ENCODE measurements around the gene LHFPL6. TPM values are rescaled to one million over a fixed set of nuclear protein-coding genes. Genes with fewer than 3 reads are reported as not detected.

Gene LHFPL6
- total RNA-seq, 1 experiment from 2014 or later = 3.6 TPM

- H3K4me3 Mint-ChIP-seq (ENCODE audit: unreplicated experiment) = no peak overlapping the region
- ChIA-PET POLR2A (no interaction called here), CTCF (no interaction called here)
- Histone ChIP-seq H3K4me3 (ENCODE audit: low read depth, low read length) (no peak overlapping the region), H3K27me3 (replicated peaks; ENCODE audit: control insufficient read depth, insufficient read depth, low read length) (no peaks in the 10 kb centered on the region), H3K9me3 (no peaks in the 10 kb centered on the region), H3K4me1 (peaks cover 12% of the 10 kb centered on the region; the same call in 1 of the 2 replicates), H3K36me3 (ENCODE audit: control insufficient read depth, insufficient read depth, low read length) (no peaks in the 10 kb centered on the region; the same call in 1 of the 2 replicates)
- no peaks in the 10 kb centered on the region for H3K36me3 Mint-ChIP-seq (ENCODE audit: insufficient read depth, unreplicated experiment)
- peaks cover 9% of the 10 kb centered on the region for H3K4me1 Mint-ChIP-seq (ENCODE audit: low read depth, unreplicated experiment)
- no peak for DNase-seq
- intact Hi-C loops (cut with micrococcal nuclease; ENCODE audit: unreplicated experiment) = no loop called here
- no peak for TF ChIP-seq CTCF (IDR thresholded peaks at IDR 0.05; ENCODE audit: insufficient read depth in 1 of 2, low read depth in 1 of 2, low read length in 1 of 2, severe bottlenecking in 1 of 2, unreplicated experiment in 1 of 2)
- H3K27ac Mint-ChIP-seq (ENCODE audit: unreplicated experiment) = no peak overlapping the region
- peaks cover 15% of the 10 kb centered on the region for H3K27me3 Mint-ChIP-seq (ENCODE audit: insufficient read depth, unreplicated experiment)
- no TSS peak for BruUV-seq (replicated peaks)
- no peaks in the 10 kb centered on the region for H3K9me3 Mint-ChIP-seq (ENCODE audit: unreplicated experiment)
These were observed 97.8 kb downstream of the LHFPL6 start for GRCh38 chr13:39505151-39505550.

GRCh38 chr13:39503048-39503447 lies 99.9 kb downstream of the LHFPL6 start:
- Mint-ChIP-seq H3K27me3 (ENCODE audit: insufficient read depth, unreplicated experiment) (peaks cover 10% of the 10 kb centered on the region), H3K4me3 (ENCODE audit: unreplicated experiment) (no peak overlapping the region), H3K4me1 (ENCODE audit: low read depth, unreplicated experiment) (peaks cover 9% of the 10 kb centered on the region), H3K36me3 (ENCODE audit: insufficient read depth, unreplicated experiment) (no peaks in the 10 kb centered on the region), H3K27ac (ENCODE audit: unreplicated experiment) (no peak overlapping the region), H3K9me3 (ENCODE audit: unreplicated experiment) (no peaks in the 10 kb centered on the region)
- Histone ChIP-seq H3K4me1 (peaks cover 12% of the 10 kb centered on the region; the same call in 1 of the 2 replicates), H3K27me3 (replicated peaks; ENCODE audit: control insufficient read depth, insufficient read depth, low read length) (no peaks in the 10 kb centered on the region), H3K4me3 (ENCODE audit: low read depth, low read length) (no peak overlapping the region), H3K36me3 (ENCODE audit: control insufficient read depth, insufficient read depth, low read length) (no peaks in the 10 kb centered on the region; the same call in 1 of the 2 replicates), H3K9me3 (no peaks in the 10 kb centered on the region)
- POLR2A ChIA-PET = no interaction called here
- peak in 1 of 2 experiments; percentile 45 for DNase-seq
- BruUV-seq (replicated peaks) = no TSS peak
- TF ChIP-seq CTCF (IDR thresholded peaks at IDR 0.05; ENCODE audit: insufficient read depth in 1 of 2, low read depth in 1 of 2, low read length in 1 of 2, severe bottlenecking in 1 of 2, unreplicated experiment in 1 of 2) = no peak
- CTCF ChIA-PET = no interaction called here
- intact Hi-C loops (cut with micrococcal nuclease; ENCODE audit: unreplicated experiment) = no loop called here

- no peak for TF ChIP-seq CTCF (IDR thresholded peaks at IDR 0.05; ENCODE audit: insufficient read depth in 1 of 2, low read depth in 1 of 2, low read length in 1 of 2, severe bottlenecking in 1 of 2, unreplicated experiment in 1 of 2)
- H3K4me1 ChIP-seq = peaks cover 12% of the 10 kb centered on the region; the same call in 1 of the 2 replicates
- no peaks in the 10 kb centered on the region for H3K9me3 ChIP-seq
- no peaks in the 10 kb centered on the region; the same call in 1 of the 2 replicates for H3K36me3 ChIP-seq (ENCODE audit: control insufficient read depth, insufficient read depth, low read length)
- no peak overlapping the region for H3K4me3 ChIP-seq (ENCODE audit: low read depth, low read length)
- H3K9me3 Mint-ChIP-seq (ENCODE audit: unreplicated experiment) = no peaks in the 10 kb centered on the region
- peak; percentile 18 to 46 for DNase-seq
- H3K27ac Mint-ChIP-seq (ENCODE audit: unreplicated experiment) = no peak overlapping the region
- ChIA-PET CTCF (no interaction called here), POLR2A (no interaction called here)
- no peaks in the 10 kb centered on the region for H3K27me3 ChIP-seq (replicated peaks; ENCODE audit: control insufficient read depth, insufficient read depth, low read length)
- peaks cover 10% of the 10 kb centered on the region for H3K27me3 Mint-ChIP-seq (ENCODE audit: insufficient read depth, unreplicated experiment)
- H3K4me3 Mint-ChIP-seq (ENCODE audit: unreplicated experiment) = no peak overlapping the region
- BruUV-seq (replicated peaks) = no TSS peak
- peaks cover 9% of the 10 kb centered on the region for H3K4me1 Mint-ChIP-seq (ENCODE audit: low read depth, unreplicated experiment)
- H3K36me3 Mint-ChIP-seq (ENCODE audit: insufficient read depth, unreplicated experiment) = no peaks in the 10 kb centered on the region
- intact Hi-C loops (cut with micrococcal nuclease; ENCODE audit: unreplicated experiment) = no loop called here
These were observed 101.2 kb downstream of the LHFPL6 start for GRCh38 chr13:39501702-39502324.
